Adrenal gland (tissue), 5 donors: Measurements from ENCODE around the gene GJA3.

Experiments
- CTCF ChIP-seq, 6 experiments: fragments of 450-650 bp in 4 of 6; fragments of 200-600 bp in 2 of 6; sonication (generic) in 1 of 6; IDR thresholded peaks; 1 replicate in 5 of 6; 2 replicates in 1 of 6; pipeline versions ENCODE4 v1.5.1 to v1.8.0; 2016 to 2021; ENCODE audit warnings: antibody characterized with exemption in 6 of 6, mild to moderate bottlenecking in 2 of 6, moderate library complexity in 1 of 6
- POLR2A ChIP-seq, 2 donors: fragments of 450-650 bp; IDR thresholded peaks; one replicate each; pipeline ENCODE4 v1.6.1; 2017; ENCODE audit warnings: antibody characterized with exemption in 2 of 2, mild to moderate bottlenecking in 2 of 2, moderate library complexity in 1 of 2
- donor health status: DM: no; HTN: no; CAD: no.

- no peak for TF ChIP-seq CTCF (IDR thresholded peaks at IDR 0.05)
- no peak for TF ChIP-seq POLR2A (IDR thresholded peaks at IDR 0.05)
Observed at GRCh38 chr13:20185366-20186056, 24.7 kb upstream of the GJA3 start.
